Suprapubic skin (tissue), 4 donors: Measurements from ENCODE around the gene NADSYN1.

Experiments
- POLR2A ChIP-seq, 2 donors: fragments of 450-650 bp; IDR thresholded peaks; one replicate each; pipeline ENCODE4 v1.6.1; 2017; ENCODE audit warnings: antibody characterized with exemption in 2 of 2, mild to moderate bottlenecking in 2 of 2, moderate library complexity in 2 of 2
- POLR2AphosphoS5 ChIP-seq, 3 donors: sonication (generic); formaldehyde crosslinking; IDR thresholded peaks; one replicate each; pipeline ENCODE4 v1.6.1; 2017; ENCODE audit warnings: antibody characterized with exemption in 3 of 3
- TF ChIP-seq, protein P1 (sequence below), 2 donors: fragments of 200-600 bp in 1 of 2; fragments of 450-650 bp in 1 of 2; sonication (generic) in 1 of 2; IDR thresholded peaks; one replicate each; pipeline ENCODE4 v1.5.1; 2016 to 2019; ENCODE audit warnings: antibody characterized with exemption in 2 of 2, mild to moderate bottlenecking in 1 of 2, moderate library complexity in 1 of 2

GRCh38 chr11:71446942-71447688 is 5.9 kb upstream of the NADSYN1 start:
- no peak for TF ChIP-seq POLR2AphosphoS5 (IDR thresholded peaks at IDR 0.05)
- TF ChIP-seq, protein P1, sequence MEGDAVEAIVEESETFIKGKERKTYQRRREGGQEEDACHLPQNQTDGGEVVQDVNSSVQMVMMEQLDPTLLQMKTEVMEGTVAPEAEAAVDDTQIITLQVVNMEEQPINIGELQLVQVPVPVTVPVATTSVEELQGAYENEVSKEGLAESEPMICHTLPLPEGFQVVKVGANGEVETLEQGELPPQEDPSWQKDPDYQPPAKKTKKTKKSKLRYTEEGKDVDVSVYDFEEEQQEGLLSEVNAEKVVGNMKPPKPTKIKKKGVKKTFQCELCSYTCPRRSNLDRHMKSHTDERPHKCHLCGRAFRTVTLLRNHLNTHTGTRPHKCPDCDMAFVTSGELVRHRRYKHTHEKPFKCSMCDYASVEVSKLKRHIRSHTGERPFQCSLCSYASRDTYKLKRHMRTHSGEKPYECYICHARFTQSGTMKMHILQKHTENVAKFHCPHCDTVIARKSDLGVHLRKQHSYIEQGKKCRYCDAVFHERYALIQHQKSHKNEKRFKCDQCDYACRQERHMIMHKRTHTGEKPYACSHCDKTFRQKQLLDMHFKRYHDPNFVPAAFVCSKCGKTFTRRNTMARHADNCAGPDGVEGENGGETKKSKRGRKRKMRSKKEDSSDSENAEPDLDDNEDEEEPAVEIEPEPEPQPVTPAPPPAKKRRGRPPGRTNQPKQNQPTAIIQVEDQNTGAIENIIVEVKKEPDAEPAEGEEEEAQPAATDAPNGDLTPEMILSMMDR (IDR thresholded peaks at IDR 0.05), result no peak
- TF ChIP-seq POLR2A (IDR thresholded peaks at IDR 0.05), result no peak
